ENCODE measurements around the gene PCNX2. TPM values are rescaled to one million over a fixed set of nuclear protein-coding genes. Genes with fewer than 3 reads are reported as not detected.

The PCNX2 gene
- total and polyA plus RNA-seq, 2 of the 13 experiments (the other 11 are each of a cell fraction or from before 2014, with no cell fraction given) = 0.11 to 0.42 TPM

GRCh38 chr1:233323718-233324117 is 28.2 kb upstream of the PCNX2 start:
- no TSS peak for BruUV-seq (replicated peaks)
- ATAC-seq = no peak
- Histone ChIP-seq H3K4me3 (replicated peaks in 1 of 3; ENCODE audit: insufficient read depth in 1 of 3, low read depth in 2 of 3, low read length in 3 of 3) (no peak overlapping the region), H2AFZ (ENCODE audit: low read length) (no peak overlapping the region), H3K27me3 (ENCODE audit: control insufficient read depth in 1 of 2, insufficient read depth in 2 of 2, low read length in 2 of 2) (no peaks in the 10 kb centered on the region), H3K9me3 (ENCODE audit: low read length) (no peaks in the 10 kb centered on the region), H3K4me2 (ENCODE audit: low read depth, low read length) (no peak overlapping the region), H3K79me2 (ENCODE audit: insufficient read depth, low read length) (no peaks in the 10 kb centered on the region), H3K4me1 (ENCODE audit: insufficient read depth, low read length) (no peaks in the 10 kb centered on the region), H3K36me3 (replicated peaks in 1 of 2; ENCODE audit: control insufficient read depth in 1 of 2, insufficient read depth in 2 of 2, low read length in 2 of 2) (no peaks in the 10 kb centered on the region), H3K27ac (ENCODE audit: extremely low read length, insufficient read depth, low read length) (no peak overlapping the region), H4K20me1 (ENCODE audit: insufficient read depth, low read length) (no peaks in the 10 kb centered on the region), H3K9ac (ENCODE audit: insufficient read depth, low read depth, low read length) (no peak overlapping the region)
- POLR2A ChIA-PET = no interaction called here
- no peak for DNase-seq (ENCODE audit: low spot score)
- CTCF ChIA-PET (ENCODE audit: low intra/inter-chr PET ratio, low total read pairs) = no interaction called here
- intact Hi-C loops (cut with micrococcal nuclease; ENCODE audit: unreplicated experiment) (no loop called here), in situ Hi-C loops (cut with HindIII; ENCODE audit: extremely low pct_ligation_motif_present, low pct_unique_long_range_greater_than_20kb) (no loop called here)
- 0% methylated on average over 1 of the region's 1 CpG for WGBS (ENCODE audit: low lambda C conversion rate)
- FAIRE-seq = no peak
- TF ChIP-seq ZBTB3 (CRISPR knock-in tag; IDR thresholded peaks at IDR 0.05; ENCODE audit: borderline replicate concordance, low read depth) = no peak
- TF ChIP-seq TSC22D2 (CRISPR knock-in tag; IDR thresholded peaks at IDR 0.05; ENCODE audit: borderline replicate concordance) = no peak
- TF ChIP-seq RBAK (CRISPR knock-in tag; IDR thresholded peaks at IDR 0.05) = no peak
- no peak for TF ChIP-seq DMTF1 (CRISPR knock-in tag; IDR thresholded peaks at IDR 0.05)
- no peak for TF ChIP-seq TEAD2 (CRISPR knock-in tag; IDR thresholded peaks at IDR 0.05)
- no peak for TF ChIP-seq SOX6 (IDR thresholded peaks at IDR 0.05)
- TF ChIP-seq SOX6 (CRISPR knock-in tag; IDR thresholded peaks at IDR 0.05) = no peak
- TF ChIP-seq ZNF891 (CRISPR knock-in tag; IDR thresholded peaks at IDR 0.05) = no peak
- TF ChIP-seq ZXDC (CRISPR knock-in tag; IDR thresholded peaks at IDR 0.05) = no peak
- no peak for TF ChIP-seq NFE2 (CRISPR knock-in tag; IDR thresholded peaks at IDR 0.05)
- no peak for TF ChIP-seq ZNF20 (CRISPR knock-in tag; IDR thresholded peaks at IDR 0.05)
- TF ChIP-seq NFYB (CRISPR knock-in tag; IDR thresholded peaks at IDR 0.05) = no peak
- no peak for TF ChIP-seq FOXK1 (CRISPR knock-in tag; IDR thresholded peaks at IDR 0.05; ENCODE audit: borderline replicate concordance, low read depth)
